Uterus (tissue), 2 donors: ENCODE results near the gene TOR1AIP2.

ENCODE experiments used
- POLR2A ChIP-seq, 2 donors: fragments of 450-650 bp; IDR thresholded peaks; one replicate each; pipeline ENCODE4 v1.6.1; 2016; ENCODE audit warnings: antibody characterized with exemption in 2 of 2, mild to moderate bottlenecking in 1 of 2, moderate library complexity in 1 of 2
- TF ChIP-seq, protein P1 (sequence below), 4 experiments: fragments of 200-600 bp in 2 of 4; fragments of 450-650 bp in 2 of 4; sonication (generic) in 2 of 4; IDR thresholded peaks; one replicate each; pipeline ENCODE4 v1.5.1; 2016 to 2019; ENCODE audit warnings: antibody characterized with exemption in 4 of 4, mild to moderate bottlenecking in 2 of 4, moderate library complexity in 1 of 4

DNA sequence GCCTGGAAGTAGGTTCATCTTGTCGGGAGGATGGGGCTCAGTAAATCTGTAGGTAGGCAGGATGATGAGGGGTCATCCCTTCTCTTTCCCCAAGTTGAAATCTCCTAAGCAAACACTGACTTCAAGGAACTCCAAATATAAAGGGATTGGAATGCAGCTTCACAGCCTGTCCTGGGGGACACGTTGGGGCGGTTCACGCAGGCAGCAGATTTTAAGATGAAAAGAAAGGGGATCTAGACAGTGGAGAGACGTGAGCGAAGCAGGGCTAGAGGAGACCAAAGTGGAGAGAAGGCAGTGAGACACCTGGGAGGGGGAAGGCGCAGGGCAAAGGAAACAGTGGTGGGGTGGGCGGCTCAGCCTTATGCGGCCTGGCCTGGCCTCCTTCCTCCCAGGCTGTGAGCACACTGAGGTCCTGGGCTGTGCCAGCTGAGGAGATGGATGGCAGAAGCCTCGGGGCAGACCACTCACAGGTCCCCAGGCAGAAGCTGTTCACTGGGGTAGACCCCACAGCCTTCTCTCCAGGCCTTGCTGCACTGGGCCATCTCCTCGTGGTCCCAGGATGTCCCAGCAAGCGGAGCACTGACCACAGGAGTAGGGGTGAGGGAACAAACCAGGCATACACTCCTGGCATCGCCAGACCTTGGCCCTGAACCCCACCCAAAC is 51.7 kb downstream of the TOR1AIP2 start:
- TF ChIP-seq POLR2A (IDR thresholded peaks at IDR 0.05) = no peak
- TF ChIP-seq, protein P1, sequence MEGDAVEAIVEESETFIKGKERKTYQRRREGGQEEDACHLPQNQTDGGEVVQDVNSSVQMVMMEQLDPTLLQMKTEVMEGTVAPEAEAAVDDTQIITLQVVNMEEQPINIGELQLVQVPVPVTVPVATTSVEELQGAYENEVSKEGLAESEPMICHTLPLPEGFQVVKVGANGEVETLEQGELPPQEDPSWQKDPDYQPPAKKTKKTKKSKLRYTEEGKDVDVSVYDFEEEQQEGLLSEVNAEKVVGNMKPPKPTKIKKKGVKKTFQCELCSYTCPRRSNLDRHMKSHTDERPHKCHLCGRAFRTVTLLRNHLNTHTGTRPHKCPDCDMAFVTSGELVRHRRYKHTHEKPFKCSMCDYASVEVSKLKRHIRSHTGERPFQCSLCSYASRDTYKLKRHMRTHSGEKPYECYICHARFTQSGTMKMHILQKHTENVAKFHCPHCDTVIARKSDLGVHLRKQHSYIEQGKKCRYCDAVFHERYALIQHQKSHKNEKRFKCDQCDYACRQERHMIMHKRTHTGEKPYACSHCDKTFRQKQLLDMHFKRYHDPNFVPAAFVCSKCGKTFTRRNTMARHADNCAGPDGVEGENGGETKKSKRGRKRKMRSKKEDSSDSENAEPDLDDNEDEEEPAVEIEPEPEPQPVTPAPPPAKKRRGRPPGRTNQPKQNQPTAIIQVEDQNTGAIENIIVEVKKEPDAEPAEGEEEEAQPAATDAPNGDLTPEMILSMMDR (IDR thresholded peaks at IDR 0.05) = no peak
